ENCODE measurements around the gene TMEM250.

The TMEM250 gene

GRCh38 chr9:136131629-136132511 is 13.2 kb upstream of the TMEM250 start:
- DNase-seq = no peak

GRCh38 chr9:136129176-136129575 is 10.5 kb upstream of the TMEM250 start:
- DNase-seq = no peak

DNA sequence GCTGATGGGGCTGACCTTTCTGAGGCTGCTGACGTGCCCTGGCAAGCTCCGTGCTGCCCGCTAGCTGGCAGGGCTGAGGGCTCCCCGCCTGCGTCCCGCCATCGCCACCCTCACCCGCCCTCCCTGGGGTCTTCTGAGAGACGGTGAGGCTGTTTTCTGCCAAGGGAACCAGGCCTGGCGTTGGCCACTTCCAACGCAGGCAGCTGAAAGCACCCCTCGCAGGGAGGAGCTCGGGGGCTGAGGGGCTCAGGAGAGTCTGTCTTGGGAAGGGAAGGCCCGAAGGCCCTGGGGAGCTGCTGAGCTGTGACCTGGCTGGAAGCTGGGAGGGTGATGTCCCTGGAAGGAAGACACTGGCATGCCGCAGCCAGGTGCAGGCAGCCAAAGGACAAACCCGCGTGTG is 9.8 kb upstream of the TMEM250 start:
- DNase-seq = no peak

- no peak for DNase-seq
Observed at GRCh38 chr9:136127313-136127712, 8.6 kb upstream of the TMEM250 start.

DNA sequence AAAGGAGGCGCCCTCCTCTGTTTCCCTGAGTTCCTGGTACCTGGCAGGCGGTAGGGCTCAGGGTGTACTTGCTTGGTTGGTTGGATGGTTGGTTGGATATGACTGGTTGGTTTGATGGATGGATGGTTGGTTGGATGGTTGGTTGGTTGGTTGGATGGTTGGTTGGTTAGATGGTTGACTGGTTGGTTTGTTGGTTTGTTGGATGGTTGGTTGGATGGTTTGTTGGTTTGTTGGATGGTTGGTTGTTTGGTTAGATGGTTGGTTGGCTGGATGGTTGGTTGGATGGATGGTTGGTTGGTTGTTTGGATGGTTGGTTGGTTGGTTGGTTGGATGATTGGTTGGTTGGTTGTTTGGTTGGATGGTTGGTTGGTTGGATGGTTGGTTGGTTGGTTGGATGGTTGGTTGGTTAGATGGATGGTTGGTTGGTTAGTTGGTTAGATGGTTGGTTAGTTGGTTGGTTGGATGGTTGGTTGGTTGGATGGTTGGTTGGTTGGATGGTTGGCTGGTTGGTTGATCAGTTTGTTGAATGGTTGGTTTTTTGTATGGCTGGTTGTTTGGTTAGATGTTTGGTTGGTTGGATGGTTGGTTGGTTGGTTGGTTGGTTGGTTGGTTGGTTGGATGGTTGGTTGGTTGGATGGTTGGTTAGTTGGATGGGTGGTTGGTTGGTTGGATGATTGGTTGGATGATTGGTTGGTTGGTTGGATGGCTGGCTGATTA is 6.5 kb upstream of the TMEM250 start:
- no peak for DNase-seq

GRCh38 chr9:136122425-136123383 is 4.0 kb upstream of the TMEM250 start:
- peak; percentile 48 to 69 (median 66) for DNase-seq

DNA sequence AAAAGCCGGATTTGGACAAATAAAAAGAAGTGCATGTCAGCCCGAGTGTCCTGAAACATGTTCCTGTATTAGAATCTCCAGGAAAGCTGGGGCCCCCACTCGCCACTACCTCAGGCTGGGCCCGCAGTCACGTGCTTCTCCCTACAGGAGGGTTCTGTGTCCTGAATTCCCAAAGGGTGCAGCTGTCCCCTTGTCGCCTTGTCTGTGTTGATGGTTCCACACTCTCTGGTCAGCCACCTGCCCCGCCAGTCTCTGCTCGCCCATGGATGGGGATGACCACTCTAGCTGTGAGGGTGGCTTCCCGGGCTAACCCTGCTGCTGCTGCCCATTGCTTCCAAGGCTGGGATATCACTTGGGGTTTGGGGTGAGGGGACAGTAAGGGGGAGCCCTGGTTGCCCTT is 3.1 kb upstream of the TMEM250 start:
- no peak for DNase-seq

GRCh38 chr9:136120438-136120844 is 1.8 kb upstream of the TMEM250 start:
- DNase-seq = no peak

GRCh38 chr9:136119883-136120393 is 1.3 kb upstream of the TMEM250 start:
- DNase-seq = no peak

GRCh38 chr9:136119061-136119882 is 597 bp upstream of the TMEM250 start:
- DNase-seq = no peak

GRCh38 chr9:136117916-136118319 is 757 bp downstream of the TMEM250 start:
- DNase-seq = no peak

- DNase-seq = peak in 1 of 5 experiments; percentile 63
Observed at GRCh38 chr9:136117291-136117915, 1.3 kb downstream of the TMEM250 start.

GRCh38 chr9:136116360-136117098 is 2.1 kb downstream of the TMEM250 start:
- DNase-seq = no peak

- DNase-seq = no peak
Observed at GRCh38 chr9:136115641-136116359, 2.9 kb downstream of the TMEM250 start.

DNA sequence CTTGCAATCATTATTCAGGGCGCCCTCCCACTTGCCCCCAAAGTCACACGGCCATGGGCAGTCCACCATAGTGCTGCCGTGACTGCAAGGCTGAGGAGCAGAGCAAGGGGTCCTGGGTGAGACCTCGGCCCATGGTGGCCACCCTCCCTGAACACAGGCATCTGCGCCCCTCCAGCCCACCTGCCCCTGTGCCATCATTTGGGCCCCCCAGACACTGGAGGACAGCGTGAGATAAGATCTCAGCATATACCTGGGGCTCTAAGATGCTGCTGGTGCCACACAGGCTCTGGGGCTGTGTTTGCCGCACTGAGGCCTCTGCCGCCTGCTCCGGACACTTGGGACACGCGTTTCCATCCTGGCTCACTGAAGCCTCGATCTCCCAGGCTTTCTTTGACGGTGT is 3.5 kb downstream of the TMEM250 start:
- no peak for DNase-seq

GRCh38 chr9:136114610-136115009 is 4.1 kb downstream of the TMEM250 start:
- no peak for DNase-seq

DNA sequence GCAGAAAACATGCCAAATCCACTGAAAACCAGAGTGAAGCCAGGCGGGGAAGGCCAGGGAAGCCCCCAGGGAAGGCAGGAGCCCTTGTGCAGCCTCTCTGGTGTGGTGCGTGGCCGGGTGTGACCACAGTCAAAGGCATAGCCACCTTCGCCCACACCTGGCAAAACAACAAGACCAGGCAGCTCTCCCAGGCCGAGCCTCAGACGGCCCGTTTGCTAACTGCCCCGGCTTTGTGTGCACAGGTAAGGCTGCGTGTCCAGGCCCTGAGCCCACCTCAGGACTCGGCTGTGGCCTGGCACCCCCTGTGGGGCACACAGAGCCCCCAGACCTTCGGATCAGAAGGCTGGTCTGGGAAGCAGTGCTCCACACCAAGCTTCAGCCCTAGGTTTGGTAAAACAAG is 6.1 kb downstream of the TMEM250 start:
- DNase-seq = no peak

GRCh38 chr9:136111910-136112309 is 6.8 kb downstream of the TMEM250 start:
- no peak for DNase-seq

GRCh38 chr9:136111190-136111589 is 7.5 kb downstream of the TMEM250 start:
- no peak for DNase-seq

All from T-helper 2 cell (primary cell).